Effector CD4-positive, alpha-beta T cell (primary cell): Measurements from ENCODE around the gene RNF212B.

Source experiments
- DNase-seq: peaks from one replicate; pipeline ENCODE4 v3.0.0-alpha.2; 2020

RNF212B gene

GRCh38 chr14:23321572-23322547 lies 84.1 kb downstream of the RNF212B start:
- DNase-seq: peak; percentile 30
